Adrenal gland (tissue), 12 donors: Measurements from ENCODE around the gene RSF1. TPM values are rescaled to one million over a fixed set of nuclear protein-coding genes. Genes with fewer than 3 reads are reported as not detected.
"Not testable (repeated sequence)": the region's sequence is repeated elsewhere in the genome, so short reads cannot be mapped to it uniquely, and the experiment has no call there.

Experiments used
- DNase-seq, 7 donors: peaks; one replicate each; pipeline ENCODE4 v3.0.0-alpha.2; 2019 to 2020
- H3K27ac ChIP-seq, 5 donors: fragments of 200-600 bp; sonication (generic) in 4 of 5; 1 replicate in 3 of 5; 2 replicates in 2 of 5; pipeline versions ENCODE4 v1.5.1 to v1.8.0; 2016 to 2020; ENCODE audit warnings: mild to moderate bottlenecking in 1 of 5
- H3K27me3 ChIP-seq: fragments of 200-600 bp; 2 replicates; pipeline ENCODE4 v1.8.0; 2021
- H3K36me3 ChIP-seq, 2 donors: fragments of 200-600 bp; replicated peaks in 1 of 2; 1 replicate in 1 of 2; 2 replicates in 1 of 2; pipeline versions ENCODE4 v1.5.1 to v1.8.0; 2018 to 2022
- H3K4me1 ChIP-seq, 2 donors: fragments of 200-600 bp; replicated peaks in 1 of 2; 1 replicate in 1 of 2; 2 replicates in 1 of 2; pipeline versions ENCODE4 v1.5.1 to v1.8.0; 2018 to 2021
- H3K4me3 ChIP-seq, 4 donors: fragments of 200-600 bp; sonication (generic) in 3 of 4; one replicate each; pipeline ENCODE4 v1.5.1; 2016 to 2018
- H3K9me3 ChIP-seq, 3 donors: fragments of 200-600 bp; sonication (generic) in 1 of 3; replicated peaks in 1 of 3; 1 replicate in 2 of 3; 2 replicates in 1 of 3; pipeline versions ENCODE4 v1.5.1 to v1.8.0; 2016 to 2021
- POLR2A ChIP-seq, 2 donors: fragments of 450-650 bp; IDR thresholded peaks; one replicate each; pipeline ENCODE4 v1.6.1; 2017; ENCODE audit warnings: antibody characterized with exemption in 2 of 2, mild to moderate bottlenecking in 2 of 2, moderate library complexity in 1 of 2
- WGBS, 4 donors: extraction: QIAGEN DNeasy Blood & Tissue Kit in 2 of 4; methylation state at CpG; one replicate each; pipeline versions ENCODE4 v1.1.5 to v1.1.7; 2013 to 2017; 5-methylcytosine and 5-hydroxymethylcytosine counted together
- intact Hi-C, 2 donors: fragments of 100-400 bp; cut with DNase I; formaldehyde crosslinking; loops; one replicate each; pipeline versions ENCODE4 v1.14.1 to v1.15.0; 2022 to 2023
- polyA plus RNA-seq, 3 donors: library from polyadenylated mRNA; stranded (reverse); fragments of 200-250 nt in 2 of 3; fragments of 350-450 nt in 1 of 3; fragmentation: Illumina TruSeq in 1 of 3; extraction: RNeasy Lipid Tissue Mini Kit (QIAGEN cat#74804) in 1 of 3; gene quantifications; one replicate each; pipeline ENCODE4 v1.2.3, GENCODE V29; 2013 to 2014
- total RNA-seq, 9 donors: library from RNA; depleted of rRNA in 4 of 9; stranded (reverse); fragments of >200 nt in 4 of 9; fragments of 120-200 nt in 1 of 9; fragmentation: NEBNext Ultra II Directional in 1 of 9; extraction: Animal tissue kit (Norgen Biotek cat#: 25700) in 1 of 9; gene quantifications; one replicate each; pipeline versions ENCODE4 v1.1.0 to v1.2.4, GENCODE V29; 2013 to 2023
- TF ChIP-seq, protein P1 (sequence below), 6 experiments: fragments of 450-650 bp in 4 of 6; fragments of 200-600 bp in 2 of 6; sonication (generic) in 1 of 6; IDR thresholded peaks; 1 replicate in 5 of 6; 2 replicates in 1 of 6; pipeline versions ENCODE4 v1.5.1 to v1.8.0; 2016 to 2021; ENCODE audit warnings: antibody characterized with exemption in 6 of 6, mild to moderate bottlenecking in 2 of 6, moderate library complexity in 1 of 6
- donor health status: healthy with polysubstance abuse.
- donor health status: Bipolar disorder and iron deficiency.
- donor health status: DM: yes; HTN: yes; CAD: no.
- donor health status: DM: no; HTN: no; CAD: no.
- donor health status: DM: no; HTN: no; CAD: no.
- donor health status: DM: yes; HTN: yes; CAD: no.

The RSF1 gene
- total and polyA plus RNA-seq, 12 donors: 12.7 to 108 (median 66.9) TPM

DNA sequence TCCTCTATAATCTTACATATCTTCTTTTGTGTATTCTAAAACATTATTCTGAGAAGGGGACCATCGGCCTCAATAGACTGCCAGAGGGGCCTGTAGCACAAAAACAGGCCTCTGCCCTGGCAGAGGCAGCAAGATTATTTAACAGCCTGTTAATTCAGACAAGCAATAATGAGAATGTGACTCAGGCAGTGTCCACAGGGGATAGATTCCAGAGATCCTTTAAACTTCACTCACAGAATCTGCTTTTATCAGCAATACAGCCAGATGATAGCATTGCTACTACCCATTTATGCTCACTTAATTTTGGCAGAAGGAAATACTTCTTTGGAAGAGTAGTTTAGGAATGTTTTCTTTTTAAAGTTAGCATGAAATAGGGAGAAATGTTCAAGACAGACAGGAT lies 45.3 kb upstream of the RSF1 start:
- intact Hi-C loops: no loop called here
- peaks cover 0 to 17% of the 10 kb centered on the region in 2 donors for H3K4me1 ChIP-seq
- H3K27ac ChIP-seq: peak overlapping the region in 2 of 5 donors; percentile 29 to 42
- peaks cover 0 to 3% of the 10 kb centered on the region in 2 donors for H3K36me3 ChIP-seq
- H3K27me3 ChIP-seq: no peaks in the 10 kb centered on the region
- no peaks in the 10 kb centered on the region for H3K9me3 ChIP-seq
- TF ChIP-seq POLR2A (IDR thresholded peaks at IDR 0.05): no peak
- TF ChIP-seq, protein P1, sequence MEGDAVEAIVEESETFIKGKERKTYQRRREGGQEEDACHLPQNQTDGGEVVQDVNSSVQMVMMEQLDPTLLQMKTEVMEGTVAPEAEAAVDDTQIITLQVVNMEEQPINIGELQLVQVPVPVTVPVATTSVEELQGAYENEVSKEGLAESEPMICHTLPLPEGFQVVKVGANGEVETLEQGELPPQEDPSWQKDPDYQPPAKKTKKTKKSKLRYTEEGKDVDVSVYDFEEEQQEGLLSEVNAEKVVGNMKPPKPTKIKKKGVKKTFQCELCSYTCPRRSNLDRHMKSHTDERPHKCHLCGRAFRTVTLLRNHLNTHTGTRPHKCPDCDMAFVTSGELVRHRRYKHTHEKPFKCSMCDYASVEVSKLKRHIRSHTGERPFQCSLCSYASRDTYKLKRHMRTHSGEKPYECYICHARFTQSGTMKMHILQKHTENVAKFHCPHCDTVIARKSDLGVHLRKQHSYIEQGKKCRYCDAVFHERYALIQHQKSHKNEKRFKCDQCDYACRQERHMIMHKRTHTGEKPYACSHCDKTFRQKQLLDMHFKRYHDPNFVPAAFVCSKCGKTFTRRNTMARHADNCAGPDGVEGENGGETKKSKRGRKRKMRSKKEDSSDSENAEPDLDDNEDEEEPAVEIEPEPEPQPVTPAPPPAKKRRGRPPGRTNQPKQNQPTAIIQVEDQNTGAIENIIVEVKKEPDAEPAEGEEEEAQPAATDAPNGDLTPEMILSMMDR (IDR thresholded peaks at IDR 0.05): no peak
- no peak for DNase-seq
- 62 to 81% (median 79%) methylated on average over 1 of the region's 1 CpG for WGBS, 4 donors
- no peak overlapping the region for H3K4me3 ChIP-seq

DNA sequence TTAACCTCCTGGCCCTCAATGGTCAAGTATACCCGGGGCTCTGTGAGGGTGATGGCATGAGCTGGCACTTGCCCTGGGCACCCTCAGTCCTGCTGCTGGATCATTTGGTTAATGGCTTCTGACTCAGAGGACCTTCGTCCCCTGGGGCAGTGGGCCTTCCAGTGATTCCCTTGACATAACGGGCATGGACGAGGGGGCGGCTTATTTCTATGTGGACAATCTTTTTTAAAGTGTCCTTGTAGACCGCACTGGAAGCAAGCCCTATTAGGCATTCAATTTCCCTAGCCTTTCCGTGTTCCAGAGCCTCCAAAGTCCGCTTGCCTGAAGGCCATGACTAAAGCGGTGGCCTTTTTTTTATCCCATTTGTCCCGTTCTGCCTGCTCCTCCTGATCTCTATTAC lies 40.9 kb upstream of the RSF1 start:
- intact Hi-C loops, H3K36me3 ChIP-seq, H3K9me3 ChIP-seq, H3K4me3 ChIP-seq, H3K27me3 ChIP-seq: not testable (repeated sequence)
- DNase-seq: peak; percentile 38 to 75 (median 54)
- WGBS, 4 donors: 52 to 59% (median 57%) methylated on average over 10 of the region's 10 CpGs
- Histone ChIP-seq H3K27ac (peak overlapping the region in 4 of 5 donors; percentile 54 to 82 (median 60)), H3K4me1 (peaks cover 0 to 16% of the 10 kb centered on the region in 2 donors)

DNA sequence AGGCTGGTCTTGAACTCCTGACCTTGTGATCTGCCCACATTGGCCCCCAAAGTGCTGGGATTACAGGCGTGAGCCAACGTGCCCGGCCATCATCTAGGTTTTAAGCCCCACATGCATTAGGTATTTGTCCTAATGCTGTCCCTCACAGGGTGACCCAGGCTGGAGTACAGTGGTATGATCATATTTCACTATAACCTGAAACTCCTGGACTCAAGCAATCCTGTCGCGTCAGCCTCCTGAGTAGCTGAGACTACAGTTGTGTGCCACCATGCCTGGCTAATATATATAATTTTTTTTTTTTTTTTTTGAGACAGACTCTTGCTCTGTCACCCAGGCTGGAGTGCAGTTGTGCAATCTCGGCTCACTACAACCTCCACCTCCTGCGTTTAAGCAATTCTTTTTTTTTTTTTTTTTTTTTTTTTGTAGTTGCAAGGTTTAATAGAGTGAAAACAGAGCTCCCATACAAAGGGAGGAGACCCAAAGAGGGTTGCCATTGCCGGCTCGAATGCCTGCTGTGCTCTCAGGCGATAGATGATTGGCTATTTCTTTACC lies 37.5 kb upstream of the RSF1 start:
- H3K4me1 ChIP-seq, H3K4me3 ChIP-seq, H3K9me3 ChIP-seq, H3K27me3 ChIP-seq, intact Hi-C loops, H3K27ac ChIP-seq: not testable (repeated sequence)
- peaks cover 0 to 15% of the 10 kb centered on the region in 2 donors for H3K36me3 ChIP-seq
- WGBS, 4 donors: 86 to 90% (median 89%) methylated on average over 10 of the region's 10 CpGs
- DNase-seq: peak in 3 of 7 donors; percentile 36 to 55 (median 41)

DNA sequence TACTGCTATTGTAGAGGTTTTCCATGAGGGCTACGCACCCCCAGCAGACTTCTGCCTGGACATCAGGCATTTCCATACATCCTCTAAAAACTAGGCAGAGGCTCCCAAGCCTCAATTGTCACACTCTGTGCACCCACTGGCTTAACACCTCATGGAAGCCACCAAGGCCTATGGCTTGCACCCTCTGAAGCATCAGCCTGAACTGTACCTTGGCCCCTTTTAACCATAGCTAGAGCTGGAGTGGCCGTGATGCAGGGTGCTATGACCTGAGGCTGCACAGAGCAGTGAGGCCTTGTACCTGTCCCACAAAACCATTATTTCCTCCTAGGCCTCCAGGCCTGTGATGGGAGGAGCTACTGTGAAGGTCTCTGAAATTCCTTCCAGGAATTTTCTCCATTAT lies 34.3 kb upstream of the RSF1 start:
- 90 to 100% (median 97%) methylated on average over 1 to 2 of the region's 2 CpGs for WGBS, 4 donors
- Histone ChIP-seq H3K4me3 (no peak overlapping the region), H3K4me1 (peaks cover 0 to 4% of the 10 kb centered on the region in 2 donors), H3K36me3 (peaks cover 0 to 15% of the 10 kb centered on the region in 2 donors), H3K27me3 (no peaks in the 10 kb centered on the region), H3K9me3 (peaks cover 0 to 9% (median 0%) of the 10 kb centered on the region in 3 donors), H3K27ac (no peak overlapping the region)
- no peak for TF ChIP-seq POLR2A (IDR thresholded peaks at IDR 0.05)
- TF ChIP-seq, protein P1 (IDR thresholded peaks at IDR 0.05): no peak
- no peak for DNase-seq
- intact Hi-C loops: no loop called here

DNA sequence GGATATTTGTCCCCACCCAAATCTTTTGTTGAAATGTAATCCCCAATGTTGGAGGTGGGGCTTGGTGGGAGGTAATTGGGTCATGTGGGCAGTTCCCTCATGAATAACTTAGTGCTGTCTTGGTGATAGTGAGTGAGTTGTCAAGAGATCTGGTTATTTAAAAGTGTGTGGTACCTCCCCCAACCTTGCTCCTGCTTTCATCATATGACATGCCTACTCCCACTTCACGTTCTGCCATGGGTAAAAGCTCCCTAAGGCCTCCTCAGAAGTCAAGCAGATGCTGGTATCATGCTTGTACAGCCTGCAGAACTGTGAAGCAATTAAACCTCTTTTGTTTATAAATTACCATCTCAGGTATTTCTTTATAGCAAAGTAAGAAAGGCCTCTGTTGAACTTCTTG lies 31.0 kb upstream of the RSF1 start:
- H3K4me3 ChIP-seq: no peak overlapping the region
- H3K4me1 ChIP-seq: peaks cover 0 to 4% of the 10 kb centered on the region in 2 donors
- H3K27ac ChIP-seq: peak overlapping the region in 1 of 5 donors; percentile 18
- DNase-seq: no peak
- H3K27me3 ChIP-seq: no peaks in the 10 kb centered on the region
- peaks cover 0 to 9% (median 0%) of the 10 kb centered on the region in 3 donors for H3K9me3 ChIP-seq
- peaks cover 0 to 8% of the 10 kb centered on the region in 2 donors for H3K36me3 ChIP-seq
- 84 to 100% (median 89%) methylated on average over 1 of the region's 1 CpG for WGBS, 4 donors
- intact Hi-C loops: no loop called here
- TF ChIP-seq, protein P1 (IDR thresholded peaks at IDR 0.05): no peak
- no peak for TF ChIP-seq POLR2A (IDR thresholded peaks at IDR 0.05)

DNA sequence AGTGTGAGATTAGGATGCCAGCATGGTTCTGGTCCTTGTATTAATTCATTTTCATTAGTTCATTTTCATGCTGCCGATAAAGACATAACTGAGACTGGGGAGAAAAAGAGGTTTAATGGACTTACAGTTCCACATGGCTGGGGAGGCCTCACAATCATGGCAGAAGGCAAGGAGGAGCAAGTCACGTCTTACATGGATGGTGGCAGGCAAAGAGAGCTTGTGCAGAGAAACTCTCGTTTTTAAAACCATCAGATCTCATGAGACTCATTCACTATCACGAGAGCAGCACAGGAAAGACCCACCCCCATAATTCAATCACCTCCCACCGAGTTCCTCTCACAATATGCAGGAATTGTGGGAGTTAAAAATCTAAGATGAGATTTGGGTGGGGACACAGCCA lies 23.2 kb upstream of the RSF1 start:
- WGBS, 4 donors: 81 to 93% (median 86%) methylated on average over 5 of the region's 5 CpGs
- H3K4me1 ChIP-seq, DNase-seq, H3K4me3 ChIP-seq, H3K9me3 ChIP-seq, intact Hi-C loops, H3K27ac ChIP-seq, H3K27me3 ChIP-seq: not testable (repeated sequence)
- peaks cover 0 to 16% of the 10 kb centered on the region in 2 donors for H3K36me3 ChIP-seq
